Measurements from ENCODE around the gene SYPL2. TPM values are rescaled to one million over a fixed set of nuclear protein-coding genes. Genes with fewer than 3 reads are reported as not detected.

Gene SYPL2
- total and polyA plus RNA-seq, 7 experiments from 2014 or later = 0.43 TPM; not detected in 6

GRCh38 chr1:109495738-109496137, 29.4 kb downstream of the SYPL2 start:
- DNase-seq (no peak), ATAC-seq (no peak)
- Mint-ChIP-seq H3K27me3 (no peaks in the 10 kb centered on the region), H3K36me3 (peaks cover 9 to 26% (median 11%) of the 10 kb centered on the region in 5 donors), H3K4me3 (peak overlapping the region; percentile 90 to 98 (median 94)), H3K9me3 (no peaks in the 10 kb centered on the region), H3K27ac (peak overlapping the region in 7 of 9 donors; percentile 28 to 98 (median 92)), H3K4me1 (peaks cover 52 to 72% (median 66%) of the 10 kb centered on the region in 7 donors)
- H3K27me3 ChIP-seq (ENCODE audit: control insufficient read depth in 2 of 2, insufficient read depth in 2 of 2, low read length in 2 of 2) = no peaks in the 10 kb centered on the region
- no peaks in the 10 kb centered on the region for H3K9me3 ChIP-seq (ENCODE audit: control insufficient read depth in 2 of 3, low read length in 3 of 3)
- peaks cover 48 to 72% of the 10 kb centered on the region in 2 donors for H3K4me1 ChIP-seq (ENCODE audit: control insufficient read depth in 2 of 2, insufficient read depth in 2 of 2, low read length in 2 of 2)
- peaks cover 0 to 29% (median 0%) of the 10 kb centered on the region in 3 experiments for H3K36me3 ChIP-seq (ENCODE audit: control insufficient read depth in 2 of 3, insufficient read depth in 3 of 3, low read length in 3 of 3)
- intact Hi-C loops (cut with micrococcal nuclease) = loop anchor here in 1 of 2 donors (2.0 kb wide), 2 partner anchors 125 to 539 kb away; partner anchors contain the start of gene STRIP1
- CTCF ChIA-PET = interaction anchor here (21.7 to 32.6 kb wide), 3 partner anchors 3 to 41 kb away, joined by 417 to 1240 read pairs (median 417); partner anchors contain the start of genes AMIGO1, ATXN7L2, CYB561D1 and GPR61
- H3K27ac ChIP-seq (ENCODE audit: low read depth, low read length) = peak overlapping the region; percentile 30
- H3K4me3 ChIP-seq (ENCODE audit: low read length) = no peak overlapping the region
- POLR2A ChIA-PET = interaction anchor here (0.7 to 29.8 kb wide), 4 partner anchors 1 to 96 kb away, joined by 3 to 520 read pairs (median 478); partner anchors contain the start of genes AMIGO1, ATXN7L2 and CYB561D1

- Histone ChIP-seq H3K4me3 (ENCODE audit: low read length) (no peak overlapping the region), H3K9me3 (ENCODE audit: control insufficient read depth in 2 of 3, low read length in 3 of 3) (no peaks in the 10 kb centered on the region), H3K27me3 (ENCODE audit: control insufficient read depth in 2 of 2, insufficient read depth in 2 of 2, low read length in 2 of 2) (no peaks in the 10 kb centered on the region), H3K36me3 (ENCODE audit: control insufficient read depth in 2 of 3, insufficient read depth in 3 of 3, low read length in 3 of 3) (peaks cover 0 to 29% (median 0%) of the 10 kb centered on the region in 3 experiments), H3K27ac (ENCODE audit: low read depth, low read length) (peak overlapping the region; percentile 95), H3K4me1 (ENCODE audit: control insufficient read depth in 2 of 2, insufficient read depth in 2 of 2, low read length in 2 of 2) (peaks cover 66 to 84% of the 10 kb centered on the region in 2 donors)
- no peak for ATAC-seq
- DNase-seq = no peak
- peak overlapping the region in 8 of 9 donors; percentile 30 to 99 (median 98) for H3K27ac Mint-ChIP-seq
- intact Hi-C loops (cut with micrococcal nuclease) = no loop called here
- no peaks in the 10 kb centered on the region for H3K27me3 Mint-ChIP-seq
- H3K4me1 Mint-ChIP-seq = peaks cover 63 to 90% (median 84%) of the 10 kb centered on the region in 7 donors
- ChIA-PET CTCF (interaction anchor here (0.6 to 32.6 kb wide), 7 partner anchors 5 to 148 kb away, joined by 3 to 1240 read pairs (median 5); partner anchors contain the start of genes AMIGO1, ATXN7L2, CYB561D1 and GPR61), POLR2A (interaction anchor here (0.9 to 29.8 kb wide), 5 partner anchors 3 to 241 kb away, joined by 3 to 520 read pairs (median 478); partner anchors contain the start of genes AMIGO1, ATXN7L2, CYB561D1 and GNAI3)
- H3K9me3 Mint-ChIP-seq = no peaks in the 10 kb centered on the region
- H3K4me3 Mint-ChIP-seq = peak overlapping the region; percentile 9 to 98 (median 62)
- H3K36me3 Mint-ChIP-seq = peaks cover 9 to 29% (median 15%) of the 10 kb centered on the region in 5 donors
Measured at GRCh38 chr1:109497449-109498160, 31.3 kb downstream of the SYPL2 start.

GRCh38 chr1:109498161-109498801, 31.9 kb downstream of the SYPL2 start:
- ChIA-PET POLR2A (interaction anchor here (0.6 to 29.8 kb wide), 6 partner anchors 4 to 299 kb away, joined by 3 to 520 read pairs (median 244); partner anchors contain the start of genes AMIGO1, ATXN7L2, CYB561D1 and GNAI3), CTCF (interaction anchor here (0.6 to 32.6 kb wide), 9 partner anchors 5 to 303 kb away, joined by 3 to 1240 read pairs (median 5); partner anchors contain the start of genes AMIGO1, ATXN7L2, CYB561D1 and GPR61)
- Histone ChIP-seq H3K27me3 (ENCODE audit: control insufficient read depth in 2 of 2, insufficient read depth in 2 of 2, low read length in 2 of 2) (no peaks in the 10 kb centered on the region), H3K9me3 (ENCODE audit: control insufficient read depth in 2 of 3, low read length in 3 of 3) (no peaks in the 10 kb centered on the region), H3K36me3 (ENCODE audit: control insufficient read depth in 2 of 3, insufficient read depth in 3 of 3, low read length in 3 of 3) (peaks cover 0 to 29% (median 0%) of the 10 kb centered on the region in 3 experiments), H3K4me1 (ENCODE audit: control insufficient read depth in 2 of 2, insufficient read depth in 2 of 2, low read length in 2 of 2) (peaks cover 71 to 88% of the 10 kb centered on the region in 2 donors), H3K27ac (ENCODE audit: low read depth, low read length) (peak overlapping the region; percentile 95), H3K4me3 (ENCODE audit: low read length) (no peak overlapping the region)
- Mint-ChIP-seq H3K36me3 (peaks cover 9 to 32% (median 18%) of the 10 kb centered on the region in 5 donors), H3K27ac (peak overlapping the region in 8 of 9 donors; percentile 51 to 99 (median 98)), H3K4me3 (peak overlapping the region in 9 of 10 donors; percentile 49 to 98 (median 63)), H3K9me3 (no peaks in the 10 kb centered on the region), H3K27me3 (no peaks in the 10 kb centered on the region), H3K4me1 (peaks cover 68 to 96% (median 84%) of the 10 kb centered on the region in 7 donors)
- intact Hi-C loops (cut with micrococcal nuclease) = no loop called here
- ATAC-seq (no peak), DNase-seq (peak in 1 of 9 donors; percentile 36)

GRCh38 chr1:109499081-109499480, 32.7 kb downstream of the SYPL2 start:
- CTCF ChIA-PET = interaction anchor here (0.6 to 32.6 kb wide), 6 partner anchors 6 to 302 kb away, joined by 3 to 1240 read pairs (median 212); partner anchors contain the start of genes AMIGO1, ATXN7L2, CYB561D1 and GPR61
- Histone ChIP-seq H3K9me3 (ENCODE audit: control insufficient read depth in 2 of 3, low read length in 3 of 3) (no peaks in the 10 kb centered on the region), H3K36me3 (ENCODE audit: control insufficient read depth in 2 of 3, insufficient read depth in 3 of 3, low read length in 3 of 3) (peaks cover 0 to 27% (median 0%) of the 10 kb centered on the region in 3 experiments)

GRCh38 chr1:109499661-109500536, 33.6 kb downstream of the SYPL2 start:
- H3K36me3 ChIP-seq (ENCODE audit: control insufficient read depth in 2 of 3, insufficient read depth in 3 of 3, low read length in 3 of 3) = peaks cover 0 to 25% (median 0%) of the 10 kb centered on the region in 3 experiments
- peak overlapping the region; percentile 9 for H3K4me3 ChIP-seq (ENCODE audit: low read length)
- intact Hi-C loops (cut with micrococcal nuclease) = loop anchor here (1.0 to 10.0 kb wide), 3 partner anchors 32 to 837 kb away; partner anchors contain the start of genes CLCC1 (in 1 of the 2) and RBM15 (in 1 of the 2)
- Mint-ChIP-seq H3K36me3 (peaks cover 9 to 35% (median 20%) of the 10 kb centered on the region in 5 donors), H3K4me3 (peak overlapping the region; percentile 28 to 98 (median 89)), H3K9me3 (no peaks in the 10 kb centered on the region), H3K27ac (peak overlapping the region; percentile 87 to 99 (median 98)), H3K4me1 (peaks cover 68 to 99% (median 93%) of the 10 kb centered on the region in 7 donors), H3K27me3 (no peaks in the 10 kb centered on the region)
- H3K27me3 ChIP-seq (ENCODE audit: control insufficient read depth in 2 of 2, insufficient read depth in 2 of 2, low read length in 2 of 2) = no peaks in the 10 kb centered on the region
- no peaks in the 10 kb centered on the region for H3K9me3 ChIP-seq (ENCODE audit: control insufficient read depth in 2 of 3, low read length in 3 of 3)
- POLR2A ChIA-PET = interaction anchor here (22.7 to 29.8 kb wide), 3 partner anchors 6 to 29 kb away, joined by 478 to 520 read pairs (median 478); partner anchors contain the start of genes AMIGO1, ATXN7L2 and CYB561D1
- DNase-seq (peak in 8 of 9 donors; percentile 50 to 69 (median 62)), ATAC-seq (peak; percentile 28)
- CTCF ChIA-PET = interaction anchor here (1.0 to 32.6 kb wide), 4 partner anchors 7 to 37 kb away, joined by 6 to 1240 read pairs (median 417); partner anchors contain the start of genes AMIGO1, ATXN7L2, CYB561D1 and GPR61
- H3K4me1 ChIP-seq (ENCODE audit: control insufficient read depth in 2 of 2, insufficient read depth in 2 of 2, low read length in 2 of 2) = peaks cover 72 to 84% of the 10 kb centered on the region in 2 donors
- peak overlapping the region; percentile 95 for H3K27ac ChIP-seq (ENCODE audit: low read depth, low read length)

More at GRCh38 chr1:109499081-109499480, 32.7 kb downstream of the SYPL2 start:
- H3K27ac ChIP-seq (ENCODE audit: low read depth, low read length) = peak overlapping the region; percentile 95
- no peak for DNase-seq
- intact Hi-C loops (cut with micrococcal nuclease) = no loop called here
- H3K27me3 ChIP-seq (ENCODE audit: control insufficient read depth in 2 of 2, insufficient read depth in 2 of 2, low read length in 2 of 2) = no peaks in the 10 kb centered on the region
- no peak for ATAC-seq
- no peak overlapping the region for H3K4me3 ChIP-seq (ENCODE audit: low read length)
- Mint-ChIP-seq H3K4me1 (peaks cover 69 to 99% (median 88%) of the 10 kb centered on the region in 7 donors), H3K27me3 (no peaks in the 10 kb centered on the region), H3K4me3 (peak overlapping the region in 9 of 10 donors; percentile 51 to 98 (median 86)), H3K27ac (peak overlapping the region in 8 of 9 donors; percentile 87 to 99 (median 98)), H3K9me3 (no peaks in the 10 kb centered on the region), H3K36me3 (peaks cover 9 to 34% (median 20%) of the 10 kb centered on the region in 5 donors)
- POLR2A ChIA-PET = interaction anchor here (0.6 to 29.8 kb wide), 4 partner anchors 5 to 300 kb away, joined by 3 to 520 read pairs (median 478); partner anchors contain the start of genes AMIGO1, ATXN7L2 and CYB561D1
- H3K4me1 ChIP-seq (ENCODE audit: control insufficient read depth in 2 of 2, insufficient read depth in 2 of 2, low read length in 2 of 2) = peaks cover 71 to 83% of the 10 kb centered on the region in 2 donors

Measured in naive thymus-derived CD4-positive, alpha-beta T cell (primary cell).